ENCODE data around the gene EEFSEC.

DNA sequence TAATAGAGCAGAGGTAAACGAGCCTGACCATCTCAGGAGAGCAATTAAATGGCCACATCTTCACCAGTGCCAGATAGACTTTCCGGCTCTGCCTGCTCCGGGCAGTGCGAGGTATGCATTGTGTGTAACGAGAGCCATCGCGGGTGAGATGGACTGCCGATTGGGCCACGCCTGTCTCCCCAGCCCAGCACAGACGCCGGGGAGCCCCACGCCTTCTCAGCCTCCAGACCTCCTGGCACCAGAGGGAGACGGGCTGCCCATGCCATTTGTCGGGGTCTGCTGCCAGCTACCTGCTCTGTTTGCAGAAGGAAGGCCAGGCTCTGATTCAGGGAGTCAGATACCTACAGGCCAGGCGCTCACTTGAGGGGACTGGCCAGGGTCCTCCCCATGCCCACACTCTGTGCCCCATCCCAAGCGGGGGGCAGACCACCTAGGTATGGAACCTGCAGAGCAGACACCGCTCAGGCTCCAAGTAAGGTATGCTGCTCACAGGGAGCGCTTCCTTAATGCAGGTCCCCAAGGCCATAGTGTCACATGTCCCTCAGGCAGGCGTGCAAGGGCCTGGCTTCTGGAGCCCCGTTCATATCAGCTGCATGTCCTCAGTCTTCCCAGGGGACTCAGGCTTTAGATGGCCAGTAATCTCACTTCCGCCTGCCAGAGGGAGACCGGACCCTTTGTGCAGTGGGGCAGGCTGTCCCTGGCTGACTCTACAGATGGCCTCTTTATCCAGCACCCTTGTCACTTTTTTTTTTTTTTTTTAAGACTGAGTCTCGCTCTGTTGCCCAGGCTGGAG lies 251.2 kb downstream of the EEFSEC start:
- no peak for TF ChIP-seq POLR2A (IDR thresholded peaks at IDR 0.05)
- TF ChIP-seq, protein P1, sequence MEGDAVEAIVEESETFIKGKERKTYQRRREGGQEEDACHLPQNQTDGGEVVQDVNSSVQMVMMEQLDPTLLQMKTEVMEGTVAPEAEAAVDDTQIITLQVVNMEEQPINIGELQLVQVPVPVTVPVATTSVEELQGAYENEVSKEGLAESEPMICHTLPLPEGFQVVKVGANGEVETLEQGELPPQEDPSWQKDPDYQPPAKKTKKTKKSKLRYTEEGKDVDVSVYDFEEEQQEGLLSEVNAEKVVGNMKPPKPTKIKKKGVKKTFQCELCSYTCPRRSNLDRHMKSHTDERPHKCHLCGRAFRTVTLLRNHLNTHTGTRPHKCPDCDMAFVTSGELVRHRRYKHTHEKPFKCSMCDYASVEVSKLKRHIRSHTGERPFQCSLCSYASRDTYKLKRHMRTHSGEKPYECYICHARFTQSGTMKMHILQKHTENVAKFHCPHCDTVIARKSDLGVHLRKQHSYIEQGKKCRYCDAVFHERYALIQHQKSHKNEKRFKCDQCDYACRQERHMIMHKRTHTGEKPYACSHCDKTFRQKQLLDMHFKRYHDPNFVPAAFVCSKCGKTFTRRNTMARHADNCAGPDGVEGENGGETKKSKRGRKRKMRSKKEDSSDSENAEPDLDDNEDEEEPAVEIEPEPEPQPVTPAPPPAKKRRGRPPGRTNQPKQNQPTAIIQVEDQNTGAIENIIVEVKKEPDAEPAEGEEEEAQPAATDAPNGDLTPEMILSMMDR (IDR thresholded peaks at IDR 0.05) = no peak
- no peak for TF ChIP-seq POLR2AphosphoS5 (IDR thresholded peaks at IDR 0.05)
